PC-3 (cell line): Measurements from ENCODE around the gene LALBA. TPM values are rescaled to one million over a fixed set of nuclear protein-coding genes. Genes with fewer than 3 reads are reported as not detected.

Source experiments
- ATAC-seq: fragments of 200-7000 bp; cut with Tn5 transposase; 2 replicates; pipeline ENCODE4 v1.9.1; 2020; ENCODE audit warnings: mild to moderate bottlenecking, moderate library complexity
- Bru-seq: library from RNA; stranded (reverse); fragments of 400-500 nt; gene quantifications from one replicate; lab custom pipeline; 2021; lab: Mats Ljungman, UMichigan
- BruChase-seq, 2 experiments: library from RNA; stranded (reverse); fragments of 400-500 nt; gene quantifications; one replicate each; lab custom pipeline; 2021; lab: Mats Ljungman, UMichigan
- BruUV-seq: library from RNA; stranded (reverse); fragments of 400-500 nt; replicated peaks from 2 replicates; lab custom pipeline; 2021; lab: Mats Ljungman, UMichigan
- CTCF ChIA-PET: fragments of 300-600 bp; sonication (Branson Sonifier 250); formaldehyde crosslinking; loops from one replicate; lab custom pipeline; 2022; ENCODE audit warnings: antibody characterized with exemption; lab: Charles Lee
- POLR2A ChIA-PET: fragments of 300-600 bp; sonication (Branson Sonifier 250); formaldehyde crosslinking; loops from one replicate; lab custom pipeline; 2022; ENCODE audit warnings: antibody characterized with exemption; ENCODE audit not compliant: unreplicated experiment; lab: Charles Lee
- DNase-seq: peaks from one replicate; pipeline ENCODE4 v3.0.0-alpha.2; 2015
- H2AFZ ChIP-seq: fragments of 300-600 bp; sonication (generic); 2 replicates; pipeline ENCODE4 v1.6.0; 2016; ENCODE audit warnings: antibody characterized with exemption, low read length
- H3F3A ChIP-seq: fragments of 300-600 bp; sonication (generic); one replicate; pipeline ENCODE4 v1.6.0; 2017; ENCODE audit warnings: antibody characterized with exemption, low read length, control low read depth, mild to moderate bottlenecking; ENCODE audit not compliant: unreplicated experiment
- H3K27ac ChIP-seq: fragments of 300-600 bp; sonication (generic); 2 replicates; pipeline ENCODE4 v1.5.1; 2016; ENCODE audit warnings: mild to moderate bottlenecking, low read length
- H3K27me3 ChIP-seq: fragments of 300-600 bp; sonication (generic); 2 replicates; pipeline ENCODE4 v1.6.1; 2016; ENCODE audit warnings: low read length, mixed read lengths
- H3K36me3 ChIP-seq: fragments of 300-600 bp; sonication (generic); 2 replicates; pipeline ENCODE4 v1.6.1; 2016; ENCODE audit warnings: low read depth, mixed run types, low read length, mixed read lengths
- H3K4me1 ChIP-seq: fragments of 300-600 bp; sonication (generic); 2 replicates; pipeline ENCODE4 v1.5.1; 2016; ENCODE audit warnings: low read length; ENCODE audit not compliant: insufficient read depth
- H3K4me2 ChIP-seq: fragments of 300-600 bp; sonication (generic); 2 replicates; pipeline ENCODE4 v1.6.0; 2016; ENCODE audit warnings: low read length
- H3K4me3 ChIP-seq: fragments of 300-600 bp; sonication (generic); 2 replicates; pipeline ENCODE4 v1.5.1; 2016; ENCODE audit warnings: mild to moderate bottlenecking, low read length, mixed read lengths
- H3K79me2 ChIP-seq: fragments of 300-600 bp; sonication (generic); 2 replicates; pipeline ENCODE4 v1.6.1; 2017; ENCODE audit warnings: low read length, mixed read lengths
- H3K9ac ChIP-seq: fragments of 300-600 bp; sonication (generic); 2 replicates; pipeline ENCODE4 v1.6.0; 2016; ENCODE audit warnings: mild to moderate bottlenecking, low read length
- H3K9me2 ChIP-seq: fragments of 300-600 bp; sonication (generic); replicated peaks from 2 replicates; pipeline ENCODE4 v1.6.1; 2016; ENCODE audit warnings: mixed run types, low read length, mixed read lengths
- H3K9me3 ChIP-seq: fragments of 300-600 bp; sonication (generic); 2 replicates; pipeline ENCODE4 v1.6.1; 2016; ENCODE audit warnings: low read length, mixed read lengths
- H4K20me1 ChIP-seq: fragments of 300-600 bp; sonication (generic); 2 replicates; pipeline ENCODE4 v1.6.1; 2016; ENCODE audit warnings: low read length, mixed read lengths
- EZH2 ChIP-seq: fragments of 300-600 bp; sonication (generic); IDR thresholded peaks from one replicate; pipeline ENCODE4 v1.6.1; 2017; ENCODE audit warnings: antibody characterized with exemption, mild to moderate bottlenecking, low read length; ENCODE audit not compliant: unreplicated experiment
- EZH2phosphoT487 ChIP-seq: fragments of 300-600 bp; sonication (generic); IDR thresholded peaks from 2 replicates; pipeline ENCODE4 v1.6.1; 2018; ENCODE audit warnings: mild to moderate bottlenecking, antibody characterized with exemption, low read length, borderline replicate concordance
- intact Hi-C: fragments of 100-400 bp; cut with micrococcal nuclease; formaldehyde crosslinking; loops from 2 replicates; pipeline ENCODE4 v1.9.0; 2023
- long read RNA-seq: library from polyadenylated mRNA; unstranded; transcript quantifications from one replicate; pipeline ENCODE4 v2.0.0, GENCODE V29; 2021; ENCODE audit not compliant: unreplicated experiment
- total RNA-seq: library from RNA; depleted of rRNA; stranded (reverse); fragments of >200 nt; gene quantifications from 2 replicates; pipeline ENCODE4 v1.2.3, GENCODE V29; 2014; rRNA removed
- TF ChIP-seq, protein P1 (sequence below): fragments of 300-600 bp; sonication (generic); conservative IDR thresholded peaks from 2 replicates; pipeline ENCODE4 v1.5.1; 2017; ENCODE audit warnings: antibody characterized with exemption, low read depth, mild to moderate bottlenecking, low read length

Gene LALBA
- not detected in 2 replicates for total RNA-seq
- not detected for Bru-seq, nascent RNA
- BruChase-seq, experiment 1, labeled RNA remaining after a 6-hour chase, result percentile 21 among the genes with signal in this experiment
- percentile 38 among the genes with signal in this experiment for BruChase-seq, experiment 2, labeled RNA remaining after a 2-hour chase
- long read RNA-seq, result 0 reads

DNA sequence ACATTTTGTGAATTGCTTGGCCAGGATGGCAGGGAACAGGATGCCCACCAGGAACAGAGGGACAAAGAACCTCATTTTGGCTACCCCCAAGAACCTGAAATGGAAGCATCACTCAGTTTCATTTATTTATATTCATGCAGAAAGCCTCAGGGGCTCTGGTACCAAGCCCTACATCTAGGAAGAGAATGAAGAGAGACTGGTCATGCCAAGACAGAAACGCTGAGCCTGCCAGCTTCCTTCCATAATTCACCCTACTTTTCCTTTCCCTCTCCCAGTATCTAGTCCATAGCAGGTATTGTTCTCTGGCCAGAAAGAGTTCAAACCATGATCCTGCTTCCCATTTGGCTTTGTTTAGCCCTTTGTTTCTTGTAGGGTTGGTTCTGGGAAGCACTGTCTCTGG lies at the start of gene LALBA:
Gene LALBA (minus strand): TSS at position 101 of the 400 bp plus-strand sequence. CDS start 26 bp downstream, at position 75.
- DNase-seq (no peak), ATAC-seq (no peak)
- ChIA-PET POLR2A (no interaction called here), CTCF (no interaction called here)
- Histone ChIP-seq H3K4me3 (no peak within 1 kb of the TSS), H2AFZ (no peak within 1 kb of the TSS), H3K4me1 (no peaks in the 10 kb centered on the region), H3K27ac (no peak within 1 kb of the TSS), H3K79me2 (no peaks in the 10 kb centered on the region), H3K9ac (no peak within 1 kb of the TSS), H3K36me3 (no peaks in the 10 kb centered on the region), H4K20me1 (no peaks in the 10 kb centered on the region), H3K9me2 (no peaks in the 10 kb centered on the region), H3K27me3 (peaks cover 66% of the 10 kb centered on the region), H3K9me3 (no peaks in the 10 kb centered on the region), H3F3A (no peaks in the 10 kb centered on the region), H3K4me2 (no peak within 1 kb of the TSS)
- intact Hi-C loops, result no loop called here
- no TSS peak for BruUV-seq
- TF ChIP-seq EZH2phosphoT487 (no peak), EZH2 (no peak)
- TF ChIP-seq, protein P1, sequence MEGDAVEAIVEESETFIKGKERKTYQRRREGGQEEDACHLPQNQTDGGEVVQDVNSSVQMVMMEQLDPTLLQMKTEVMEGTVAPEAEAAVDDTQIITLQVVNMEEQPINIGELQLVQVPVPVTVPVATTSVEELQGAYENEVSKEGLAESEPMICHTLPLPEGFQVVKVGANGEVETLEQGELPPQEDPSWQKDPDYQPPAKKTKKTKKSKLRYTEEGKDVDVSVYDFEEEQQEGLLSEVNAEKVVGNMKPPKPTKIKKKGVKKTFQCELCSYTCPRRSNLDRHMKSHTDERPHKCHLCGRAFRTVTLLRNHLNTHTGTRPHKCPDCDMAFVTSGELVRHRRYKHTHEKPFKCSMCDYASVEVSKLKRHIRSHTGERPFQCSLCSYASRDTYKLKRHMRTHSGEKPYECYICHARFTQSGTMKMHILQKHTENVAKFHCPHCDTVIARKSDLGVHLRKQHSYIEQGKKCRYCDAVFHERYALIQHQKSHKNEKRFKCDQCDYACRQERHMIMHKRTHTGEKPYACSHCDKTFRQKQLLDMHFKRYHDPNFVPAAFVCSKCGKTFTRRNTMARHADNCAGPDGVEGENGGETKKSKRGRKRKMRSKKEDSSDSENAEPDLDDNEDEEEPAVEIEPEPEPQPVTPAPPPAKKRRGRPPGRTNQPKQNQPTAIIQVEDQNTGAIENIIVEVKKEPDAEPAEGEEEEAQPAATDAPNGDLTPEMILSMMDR, result no peak

DNA sequence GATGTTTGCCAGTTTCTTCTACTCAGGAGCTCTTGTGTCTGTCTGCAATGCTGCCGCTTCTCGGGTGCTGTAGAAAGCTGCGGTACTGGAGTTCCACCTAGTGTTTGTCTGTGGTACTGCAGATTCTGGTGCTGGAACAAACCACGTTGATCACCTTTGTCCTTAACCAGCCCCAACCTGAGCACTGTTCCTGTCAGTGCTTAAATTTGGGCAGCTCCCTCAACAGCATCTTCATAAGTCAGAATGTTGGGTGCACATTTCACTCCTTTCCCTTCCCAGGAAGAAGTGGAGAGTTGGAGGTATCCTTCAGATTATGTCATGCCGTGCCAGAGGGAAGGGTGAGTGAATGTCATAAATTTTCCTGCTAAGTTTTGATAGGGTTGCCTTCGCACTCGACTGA lies 48.7 kb upstream of the LALBA start:
- ATAC-seq (peak; percentile 98), DNase-seq (peak; percentile 89)
- Histone ChIP-seq H3K4me1 (no peaks in the 10 kb centered on the region), H3F3A (no peaks in the 10 kb centered on the region), H4K20me1 (no peaks in the 10 kb centered on the region), H3K4me2 (no peak overlapping the region), H3K9ac (no peak overlapping the region), H3K9me2 (no peaks in the 10 kb centered on the region), H3K27me3 (no peaks in the 10 kb centered on the region), H3K36me3 (no peaks in the 10 kb centered on the region), H3K79me2 (no peaks in the 10 kb centered on the region), H2AFZ (peak overlapping the region; percentile 46; the same call in 1 of the 2 replicates), H3K9me3 (peaks cover 7% of the 10 kb centered on the region; the same call in 1 of the 2 replicates), H3K4me3 (no peak overlapping the region), H3K27ac (no peak overlapping the region)
- intact Hi-C loops, result loop anchor here (1.0 kb wide), 1 partner anchor 76 kb away; no protein-coding TSS in a partner anchor
- BruUV-seq, result no TSS peak
- no peak for TF ChIP-seq EZH2
- TF ChIP-seq, protein P1, result peak; percentile 97
- CTCF ChIA-PET, result interaction anchor here (0.5 to 2.9 kb wide), 3 partner anchors 28 to 80 kb away, joined by 6 to 60 read pairs (median 8); no protein-coding TSS in a partner anchor
- POLR2A ChIA-PET, result no interaction called here

DNA sequence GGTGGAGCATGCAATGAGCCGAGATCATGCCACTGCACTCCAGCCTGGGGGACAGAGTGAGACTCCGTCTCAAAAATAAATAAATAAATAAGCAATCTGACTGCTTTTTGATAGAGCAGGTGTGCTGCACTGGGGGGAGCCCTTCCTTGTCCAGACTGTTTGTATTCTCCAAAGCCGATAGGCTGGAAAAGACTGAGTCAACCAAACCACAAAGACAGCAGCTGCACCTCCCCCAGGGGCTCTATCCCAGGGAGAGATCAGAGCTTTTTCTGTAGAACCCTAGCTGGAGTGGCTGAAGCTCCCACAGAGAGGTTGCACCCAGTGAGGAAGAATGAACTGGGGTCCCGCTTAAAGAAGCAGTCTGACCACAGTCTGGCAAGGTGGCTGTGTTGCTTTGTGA lies 45.8 kb upstream of the LALBA start:
- H2AFZ ChIP-seq, result no peak overlapping the region
- peaks cover 7% of the 10 kb centered on the region; the same call in 1 of the 2 replicates for H3K9me3 ChIP-seq
- no peak overlapping the region for H3K4me3 ChIP-seq
- no TSS peak for BruUV-seq
- intact Hi-C loops, result no loop called here
- CTCF ChIA-PET, result no interaction called here
- no peak overlapping the region for H3K9ac ChIP-seq
- H3K36me3 ChIP-seq, result no peaks in the 10 kb centered on the region
- no peaks in the 10 kb centered on the region for H4K20me1 ChIP-seq
- POLR2A ChIA-PET, result no interaction called here
- no peaks in the 10 kb centered on the region for H3K27me3 ChIP-seq
- H3K79me2 ChIP-seq, result no peaks in the 10 kb centered on the region
- no peak overlapping the region for H3K27ac ChIP-seq
- H3K4me1 ChIP-seq, result no peaks in the 10 kb centered on the region
- TF ChIP-seq, protein P1, result no peak
- TF ChIP-seq EZH2phosphoT487 (no peak), EZH2 (no peak)
- DNase-seq (peak; percentile 50), ATAC-seq (no peak; the same call in 1 of the 2 replicates)
- H3K4me2 ChIP-seq, result no peak overlapping the region
- no peaks in the 10 kb centered on the region for H3K9me2 ChIP-seq
- H3F3A ChIP-seq, result no peaks in the 10 kb centered on the region
